Hepatocyte (in vitro differentiated cells): ENCODE data around the gene PRPS1L1. TPM values are rescaled to one million over a fixed set of nuclear protein-coding genes. Genes with fewer than 3 reads are reported as not detected.

ENCODE experiments used
- DNase-seq: peaks from one replicate; pipeline ENCODE4 v3.0.0-alpha.2; 2016; ENCODE audit warnings: low spot score
- H2AFZ ChIP-seq: fragments of 200-600 bp; sonication (generic); 2 replicates; pipeline ENCODE4 v1.6.0; 2016; ENCODE audit warnings: antibody characterized with exemption, mild to moderate bottlenecking
- H3K27ac ChIP-seq: fragments of 200-600 bp; sonication (generic); 2 replicates; pipeline ENCODE4 v1.5.1; 2016; ENCODE audit warnings: mild to moderate bottlenecking
- H3K27me3 ChIP-seq: fragments of 200-600 bp; sonication (generic); 2 replicates; pipeline ENCODE4 v1.6.1; 2016
- H3K36me3 ChIP-seq: fragments of 200-600 bp; sonication (generic); replicated peaks from 2 replicates; pipeline ENCODE4 v1.5.1; 2016; ENCODE audit warnings: low read depth; ENCODE audit not compliant: insufficient read depth
- H3K4me1 ChIP-seq: fragments of 200-600 bp; sonication (generic); 2 replicates; pipeline ENCODE4 v1.5.1; 2016; ENCODE audit warnings: mild to moderate bottlenecking, moderate library complexity; ENCODE audit not compliant: insufficient read depth
- H3K4me2 ChIP-seq: fragments of 200-600 bp; sonication (generic); 2 replicates; pipeline ENCODE4 v1.6.0; 2016
- H3K4me3 ChIP-seq: fragments of 200-600 bp; sonication (generic); 2 replicates; pipeline ENCODE4 v1.5.1; 2016; ENCODE audit warnings: mild to moderate bottlenecking
- H3K79me2 ChIP-seq: fragments of 200-600 bp; sonication (generic); 2 replicates; pipeline ENCODE4 v1.6.0; 2017; ENCODE audit warnings: mild to moderate bottlenecking
- H3K9me2 ChIP-seq: fragments of 200-600 bp; sonication (generic); replicated peaks from 2 replicates; pipeline ENCODE4 v1.6.0; 2017; ENCODE audit warnings: mild to moderate bottlenecking; ENCODE audit not compliant: insufficient read depth
- H3K9me3 ChIP-seq: fragments of 200-600 bp; sonication (generic); 2 replicates; pipeline ENCODE4 v1.5.1; 2016; ENCODE audit warnings: low read depth, mild to moderate bottlenecking
- H4K20me1 ChIP-seq: fragments of 200-600 bp; sonication (generic); 2 replicates; pipeline ENCODE4 v1.6.0; 2016; ENCODE audit warnings: mild to moderate bottlenecking; ENCODE audit not compliant: insufficient read depth, poor library complexity, severe bottlenecking
- EZH2 ChIP-seq: fragments of 200-600 bp; sonication (generic); IDR thresholded peaks from 2 replicates; pipeline ENCODE4 v1.6.1; 2016; ENCODE audit warnings: antibody characterized with exemption, mild to moderate bottlenecking, borderline replicate concordance
- EZH2phosphoT487 ChIP-seq: fragments of 200-600 bp; sonication (generic); IDR thresholded peaks from one replicate; pipeline ENCODE4 v1.6.1; 2018; ENCODE audit warnings: antibody characterized with exemption, mild to moderate bottlenecking, low read depth, moderate library complexity; ENCODE audit not compliant: unreplicated experiment, severe bottlenecking
- WGBS: methylation state at CpG from one replicate; pipeline ENCODE4 v1.1.6; 2016; ENCODE audit warnings: low lambda C conversion rate; ENCODE audit errors: missing lambda C conversion rate; 5-methylcytosine and 5-hydroxymethylcytosine counted together
- polyA plus RNA-seq: library from polyadenylated mRNA; unstranded; fragments of >200 nt; fragmentation: Nextera tagmentation; extraction: Ambion mirVana; gene quantifications from 2 replicates; pipeline ENCODE4 v1.2.1, GENCODE V29; 2016
- total RNA-seq: library from RNA; depleted of rRNA; stranded (reverse); fragments of >200 nt; gene quantifications from 2 replicates; pipeline ENCODE4 v1.2.3, GENCODE V29; 2014
- TF ChIP-seq, protein P1 (sequence below): fragments of 200-600 bp; sonication (generic); IDR thresholded peaks from 2 replicates; pipeline ENCODE4 v1.5.1; 2016; ENCODE audit warnings: antibody characterized with exemption, mild to moderate bottlenecking; ENCODE audit not compliant: poor library complexity

The PRPS1L1 gene
- total and polyA plus RNA-seq, 2 experiments from 2014 or later = not detected

DNA sequence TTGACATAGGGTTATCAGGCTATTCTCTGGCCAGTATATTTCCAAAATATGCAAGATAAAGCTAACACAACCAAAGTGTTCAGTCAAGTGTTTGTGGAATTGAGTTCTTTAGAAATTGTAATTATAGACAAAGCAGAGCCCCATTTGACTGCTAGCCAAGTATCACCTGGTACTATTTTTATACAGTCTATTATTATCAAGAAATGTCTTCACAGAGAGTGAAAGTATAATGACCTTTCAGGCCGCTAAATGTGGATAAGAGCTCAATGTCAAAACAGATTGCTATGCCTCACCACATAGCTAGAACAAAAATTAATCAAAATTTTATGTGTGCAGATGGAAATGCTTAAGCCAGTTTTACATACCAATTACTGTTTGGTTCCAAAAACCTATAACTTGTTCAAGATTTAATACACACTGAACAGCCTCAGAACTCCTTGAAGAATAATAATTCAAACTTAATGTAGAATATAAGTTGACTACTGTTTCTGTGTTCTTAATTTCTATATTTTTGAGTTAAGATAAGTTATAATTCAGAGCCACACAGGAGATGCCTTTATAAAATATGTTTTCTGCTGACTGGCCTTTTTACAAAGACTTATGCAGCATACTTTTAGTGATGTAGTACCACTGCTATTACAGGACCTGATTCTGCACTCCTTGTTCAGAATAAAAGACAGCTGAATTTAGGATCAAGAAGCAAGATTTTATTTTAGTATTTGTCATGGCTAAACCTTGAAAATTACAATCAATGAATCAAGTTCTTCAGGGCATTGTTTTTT lies 31.0 kb downstream of the PRPS1L1 start:
- 36% methylated on average over 1 of the region's 1 CpG for WGBS
- Histone ChIP-seq H3K79me2 (no peaks in the 10 kb centered on the region), H4K20me1 (no peaks in the 10 kb centered on the region), H3K9me2 (no peaks in the 10 kb centered on the region), H3K4me2 (no peak overlapping the region), H3K4me1 (no peaks in the 10 kb centered on the region), H3K9me3 (no peaks in the 10 kb centered on the region), H3K27me3 (no peaks in the 10 kb centered on the region), H3K36me3 (no peaks in the 10 kb centered on the region), H3K4me3 (no peak overlapping the region), H2AFZ (no peak overlapping the region), H3K27ac (no peak overlapping the region)
- TF ChIP-seq EZH2 (no peak), EZH2phosphoT487 (no peak)
- TF ChIP-seq, protein P1, sequence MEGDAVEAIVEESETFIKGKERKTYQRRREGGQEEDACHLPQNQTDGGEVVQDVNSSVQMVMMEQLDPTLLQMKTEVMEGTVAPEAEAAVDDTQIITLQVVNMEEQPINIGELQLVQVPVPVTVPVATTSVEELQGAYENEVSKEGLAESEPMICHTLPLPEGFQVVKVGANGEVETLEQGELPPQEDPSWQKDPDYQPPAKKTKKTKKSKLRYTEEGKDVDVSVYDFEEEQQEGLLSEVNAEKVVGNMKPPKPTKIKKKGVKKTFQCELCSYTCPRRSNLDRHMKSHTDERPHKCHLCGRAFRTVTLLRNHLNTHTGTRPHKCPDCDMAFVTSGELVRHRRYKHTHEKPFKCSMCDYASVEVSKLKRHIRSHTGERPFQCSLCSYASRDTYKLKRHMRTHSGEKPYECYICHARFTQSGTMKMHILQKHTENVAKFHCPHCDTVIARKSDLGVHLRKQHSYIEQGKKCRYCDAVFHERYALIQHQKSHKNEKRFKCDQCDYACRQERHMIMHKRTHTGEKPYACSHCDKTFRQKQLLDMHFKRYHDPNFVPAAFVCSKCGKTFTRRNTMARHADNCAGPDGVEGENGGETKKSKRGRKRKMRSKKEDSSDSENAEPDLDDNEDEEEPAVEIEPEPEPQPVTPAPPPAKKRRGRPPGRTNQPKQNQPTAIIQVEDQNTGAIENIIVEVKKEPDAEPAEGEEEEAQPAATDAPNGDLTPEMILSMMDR = no peak
- no peak for DNase-seq

DNA sequence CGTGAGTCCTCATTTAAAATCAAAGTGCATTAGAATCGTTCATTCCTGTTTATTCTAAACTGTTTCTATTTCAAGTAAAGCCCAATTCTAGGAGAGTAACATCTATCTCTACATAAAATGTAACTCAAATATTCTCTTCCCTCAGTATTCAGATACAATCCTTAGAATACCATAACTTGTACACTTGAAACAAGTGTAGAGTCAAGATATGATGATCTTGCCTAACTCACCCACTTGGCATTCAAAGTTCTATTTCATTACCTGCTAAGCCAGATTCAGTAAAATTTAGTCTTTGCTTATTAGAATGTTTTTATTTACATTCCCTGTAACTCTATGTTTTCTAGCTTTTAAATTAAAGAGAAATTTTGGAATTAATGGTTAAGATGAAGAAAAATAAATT lies 31.6 kb downstream of the PRPS1L1 start:
- Histone ChIP-seq H3K9me3 (no peaks in the 10 kb centered on the region), H3K27me3 (no peaks in the 10 kb centered on the region), H3K4me3 (no peak overlapping the region), H3K79me2 (no peaks in the 10 kb centered on the region), H4K20me1 (no peaks in the 10 kb centered on the region), H3K9me2 (no peaks in the 10 kb centered on the region), H3K36me3 (no peaks in the 10 kb centered on the region), H3K27ac (no peak overlapping the region), H2AFZ (no peak overlapping the region), H3K4me1 (no peaks in the 10 kb centered on the region), H3K4me2 (no peak overlapping the region)
- WGBS = 88% methylated on average over 2 of the region's 2 CpGs
- DNase-seq = no peak
- TF ChIP-seq EZH2 (no peak), EZH2phosphoT487 (no peak)
- TF ChIP-seq, protein P1 = no peak

DNA sequence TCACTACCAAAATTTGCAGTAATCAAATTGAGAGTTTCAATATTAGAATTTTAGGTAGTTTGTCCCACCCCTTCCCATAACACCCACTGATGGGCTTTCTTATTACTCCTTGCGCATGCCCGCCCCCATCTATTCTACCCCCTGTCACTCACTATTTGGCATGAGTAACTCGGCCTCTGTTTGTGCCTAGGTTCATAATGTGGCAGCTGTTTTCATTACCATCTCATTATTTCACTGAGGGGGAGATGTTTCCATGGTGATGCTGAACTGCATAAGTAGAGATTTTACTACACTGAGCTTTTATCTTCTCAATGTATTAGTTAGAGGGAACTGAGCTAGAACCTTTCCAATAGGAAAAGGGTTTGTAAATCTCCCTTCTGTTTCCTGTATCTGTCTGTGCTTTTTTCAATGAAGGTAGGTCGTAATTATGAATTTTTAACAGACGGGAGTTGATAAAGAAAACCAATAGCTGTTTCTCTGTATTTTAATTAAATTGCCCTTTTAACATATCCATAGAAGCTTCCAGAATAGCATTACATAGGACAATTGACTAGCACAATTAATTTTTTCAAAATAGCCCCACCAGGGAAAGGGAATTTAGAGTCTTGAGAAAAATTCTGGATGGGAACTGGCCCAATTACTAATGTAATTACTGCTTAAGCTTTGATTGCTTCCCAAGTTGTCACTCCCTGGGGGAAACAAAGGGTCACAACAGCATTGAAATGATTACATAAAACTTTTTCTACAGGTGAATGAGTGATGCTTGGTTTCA lies 33.4 kb downstream of the PRPS1L1 start:
- TF ChIP-seq, protein P1 = no peak
- TF ChIP-seq EZH2 (no peak), EZH2phosphoT487 (no peak)
- no peaks in the 10 kb centered on the region for H3K9me2 ChIP-seq

More for the DNA sequence above, 33.4 kb downstream of the PRPS1L1 start:
- no peaks in the 10 kb centered on the region for H3K79me2 ChIP-seq
- H4K20me1 ChIP-seq = no peaks in the 10 kb centered on the region
- H3K36me3 ChIP-seq = no peaks in the 10 kb centered on the region
- no peak overlapping the region for H3K4me3 ChIP-seq
- no peaks in the 10 kb centered on the region for H3K9me3 ChIP-seq
- H3K27me3 ChIP-seq = no peaks in the 10 kb centered on the region
- no peak for DNase-seq
- H3K27ac ChIP-seq = no peak overlapping the region
- 90% methylated on average over 5 of the region's 5 CpGs for WGBS
- no peak overlapping the region for H3K4me2 ChIP-seq
- no peaks in the 10 kb centered on the region for H3K4me1 ChIP-seq
- H2AFZ ChIP-seq = no peak overlapping the region
